ENCODE data around the gene ASIC4.

DNA sequence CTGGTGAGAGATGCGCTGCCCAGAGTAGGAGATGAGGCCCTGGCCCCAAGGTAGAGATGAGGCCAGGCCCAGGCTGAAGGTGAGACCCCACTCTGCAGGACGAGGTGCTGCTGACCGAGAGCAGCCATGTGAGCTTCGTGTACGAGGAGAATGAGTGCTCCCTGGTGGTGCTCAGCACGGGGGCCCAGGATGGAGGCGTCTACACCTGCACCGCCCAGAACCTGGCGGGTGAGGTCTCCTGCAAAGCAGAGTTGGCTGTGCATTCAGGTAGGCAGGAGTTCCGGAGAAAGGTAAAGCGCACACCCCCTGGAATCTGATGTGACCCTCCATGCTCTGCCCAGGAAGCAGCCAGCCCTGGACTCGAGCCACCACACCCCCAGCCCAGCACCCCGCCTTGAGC lies 37.1 kb upstream of the ASIC4 start:
- TF ChIP-seq POLR2AphosphoS5 (IDR thresholded peaks at IDR 0.05; ENCODE audit: low read depth, low read length) = no peak
- TF ChIP-seq, protein P1, sequence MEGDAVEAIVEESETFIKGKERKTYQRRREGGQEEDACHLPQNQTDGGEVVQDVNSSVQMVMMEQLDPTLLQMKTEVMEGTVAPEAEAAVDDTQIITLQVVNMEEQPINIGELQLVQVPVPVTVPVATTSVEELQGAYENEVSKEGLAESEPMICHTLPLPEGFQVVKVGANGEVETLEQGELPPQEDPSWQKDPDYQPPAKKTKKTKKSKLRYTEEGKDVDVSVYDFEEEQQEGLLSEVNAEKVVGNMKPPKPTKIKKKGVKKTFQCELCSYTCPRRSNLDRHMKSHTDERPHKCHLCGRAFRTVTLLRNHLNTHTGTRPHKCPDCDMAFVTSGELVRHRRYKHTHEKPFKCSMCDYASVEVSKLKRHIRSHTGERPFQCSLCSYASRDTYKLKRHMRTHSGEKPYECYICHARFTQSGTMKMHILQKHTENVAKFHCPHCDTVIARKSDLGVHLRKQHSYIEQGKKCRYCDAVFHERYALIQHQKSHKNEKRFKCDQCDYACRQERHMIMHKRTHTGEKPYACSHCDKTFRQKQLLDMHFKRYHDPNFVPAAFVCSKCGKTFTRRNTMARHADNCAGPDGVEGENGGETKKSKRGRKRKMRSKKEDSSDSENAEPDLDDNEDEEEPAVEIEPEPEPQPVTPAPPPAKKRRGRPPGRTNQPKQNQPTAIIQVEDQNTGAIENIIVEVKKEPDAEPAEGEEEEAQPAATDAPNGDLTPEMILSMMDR (IDR thresholded peaks at IDR 0.05; ENCODE audit: control extremely low read depth in 1 of 3, insufficient read depth in 1 of 3, low read depth in 1 of 3, low read length in 3 of 3) = no peak
- no peak for TF ChIP-seq EZH2 (IDR thresholded peaks at IDR 0.05; ENCODE audit: low read depth, low read length, severe bottlenecking)
- no peak for TF ChIP-seq TCF12 (IDR thresholded peaks at IDR 0.05; ENCODE audit: low read depth, low read length)
- TF ChIP-seq EP300 (IDR thresholded peaks at IDR 0.05; ENCODE audit: borderline replicate concordance in 1 of 2, low read depth in 2 of 2, low read length in 2 of 2) = no peak
- TF ChIP-seq CHD2 (IDR thresholded peaks at IDR 0.05; ENCODE audit: low read length) = no peak
- no peak for TF ChIP-seq MAFK (IDR thresholded peaks at IDR 0.05; ENCODE audit: low read depth, low read length)
- TF ChIP-seq JUND (IDR thresholded peaks at IDR 0.05; ENCODE audit: low read length) = no peak
- TF ChIP-seq, protein P2, sequence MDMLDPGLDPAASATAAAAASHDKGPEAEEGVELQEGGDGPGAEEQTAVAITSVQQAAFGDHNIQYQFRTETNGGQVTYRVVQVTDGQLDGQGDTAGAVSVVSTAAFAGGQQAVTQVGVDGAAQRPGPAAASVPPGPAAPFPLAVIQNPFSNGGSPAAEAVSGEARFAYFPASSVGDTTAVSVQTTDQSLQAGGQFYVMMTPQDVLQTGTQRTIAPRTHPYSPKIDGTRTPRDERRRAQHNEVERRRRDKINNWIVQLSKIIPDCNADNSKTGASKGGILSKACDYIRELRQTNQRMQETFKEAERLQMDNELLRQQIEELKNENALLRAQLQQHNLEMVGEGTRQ (IDR thresholded peaks at IDR 0.05; ENCODE audit: low read length) = no peak
- no peak for TF ChIP-seq POU5F1 (IDR thresholded peaks at IDR 0.05; ENCODE audit: low read depth, low read length)
